GM18526 (cell line): ENCODE data around the gene ZNF48.

Experiments
- POLR2A ChIP-seq: IDR thresholded peaks from 3 replicates; pipeline ENCODE4 v1.6.1; 2011; ENCODE audit not compliant: insufficient read length; ENCODE audit errors: extremely low read depth

ZNF48 gene

GRCh38 chr16:30434852-30435251 is 39.6 kb downstream of the ZNF48 start:
- TF ChIP-seq POLR2A, result no peak

GRCh38 chr16:30437511-30438046 is 42.4 kb downstream of the ZNF48 start:
- no peak for TF ChIP-seq POLR2A

GRCh38 chr16:30438835-30439234 is 43.6 kb downstream of the ZNF48 start:
- no peak for TF ChIP-seq POLR2A

GRCh38 chr16:30439720-30440348 is 44.6 kb downstream of the ZNF48 start:
- no peak for TF ChIP-seq POLR2A

- TF ChIP-seq POLR2A, result no peak
Measured at GRCh38 chr16:30443631-30444030, 48.4 kb downstream of the ZNF48 start.

- no peak for TF ChIP-seq POLR2A
Measured at GRCh38 chr16:30444231-30445148, 49.3 kb downstream of the ZNF48 start.

GRCh38 chr16:30445149-30445407 is 49.9 kb downstream of the ZNF48 start:
- no peak for TF ChIP-seq POLR2A

- peak; percentile 95 for TF ChIP-seq POLR2A
Measured at GRCh38 chr16:30445408-30446202, 50.4 kb downstream of the ZNF48 start, which contains the start of gene SEPHS2. Gene SEPHS2 (minus strand): TSS chr16:30445874. CDS start chr16:30445727, 147 bp downstream.

GRCh38 chr16:30446203-30446595 is 51.0 kb downstream of the ZNF48 start:
- TF ChIP-seq POLR2A, result no peak

GRCh38 chr16:30447512-30448226 is 52.4 kb downstream of the ZNF48 start:
- no peak for TF ChIP-seq POLR2A

- TF ChIP-seq POLR2A, result no peak
Measured at GRCh38 chr16:30449116-30449435, 53.9 kb downstream of the ZNF48 start.
